Nucleus accumbens (tissue), 56 donors: Measurements from ENCODE around the gene BUD23.
"Not testable (repeated sequence)": the region's sequence is repeated elsewhere in the genome, so short reads cannot be mapped to it uniquely, and the experiment has no call there.

Experiments used
- DNase-seq, 56 donors: peaks; one replicate each; lab custom pipeline; 2025; lab: John Stamatoyannopoulos, UW

Gene BUD23

DNA sequence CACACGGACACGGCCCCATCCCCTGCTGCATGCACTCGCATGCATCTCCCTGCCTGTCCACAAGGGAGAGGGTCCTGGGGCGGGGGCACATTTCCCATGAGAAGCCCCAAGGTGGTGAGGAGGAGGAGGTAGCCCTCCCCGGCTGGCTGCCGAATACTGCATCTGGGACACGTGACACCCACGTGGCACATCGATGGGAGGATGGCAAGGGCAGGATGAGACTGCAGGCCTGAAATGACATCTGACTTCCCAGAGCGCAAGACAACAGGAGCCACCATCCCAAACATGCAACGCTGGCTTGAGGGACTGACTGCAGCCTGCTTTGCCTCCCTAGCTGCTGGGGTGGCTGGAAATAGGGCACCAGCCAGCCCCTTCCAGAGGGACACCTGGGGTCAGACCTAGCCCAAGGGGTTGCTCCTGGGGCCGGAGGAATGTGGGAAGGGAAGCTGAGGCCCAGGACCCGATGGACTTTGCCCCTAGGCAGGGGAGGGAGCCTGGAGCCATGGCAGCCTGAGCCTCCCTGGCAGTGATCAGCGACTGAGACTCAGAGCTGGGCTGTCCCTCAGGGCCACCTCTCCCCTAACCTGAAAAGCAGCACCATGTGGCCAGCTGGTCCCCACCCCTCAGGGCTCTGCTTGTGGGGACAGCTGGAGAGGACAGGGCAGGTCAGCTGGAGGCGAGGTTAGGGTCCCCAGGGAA is 16.1 kb downstream of the BUD23 start:
- DNase-seq, result peak in 8 of 56 donors; percentile 14 to 42 (median 22)

DNA sequence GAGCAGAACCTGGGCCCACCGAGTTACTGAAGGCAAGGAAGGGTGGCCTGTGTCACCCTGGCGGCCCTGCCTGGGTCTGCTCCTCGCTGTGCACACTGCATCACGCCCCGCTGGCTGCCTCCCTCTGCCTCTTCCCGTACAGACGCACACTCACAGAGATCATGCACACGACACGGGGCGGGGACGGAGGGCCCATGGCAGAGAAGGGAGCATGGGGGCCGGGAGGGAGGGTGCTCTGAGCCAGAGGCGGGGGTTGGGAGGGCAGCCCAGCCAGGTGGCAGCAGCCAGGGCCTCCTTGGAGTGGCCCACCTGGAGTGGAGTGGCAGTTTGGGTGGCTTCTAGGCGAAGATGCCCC is 16.6 kb downstream of the BUD23 start:
- no peak for DNase-seq

DNA sequence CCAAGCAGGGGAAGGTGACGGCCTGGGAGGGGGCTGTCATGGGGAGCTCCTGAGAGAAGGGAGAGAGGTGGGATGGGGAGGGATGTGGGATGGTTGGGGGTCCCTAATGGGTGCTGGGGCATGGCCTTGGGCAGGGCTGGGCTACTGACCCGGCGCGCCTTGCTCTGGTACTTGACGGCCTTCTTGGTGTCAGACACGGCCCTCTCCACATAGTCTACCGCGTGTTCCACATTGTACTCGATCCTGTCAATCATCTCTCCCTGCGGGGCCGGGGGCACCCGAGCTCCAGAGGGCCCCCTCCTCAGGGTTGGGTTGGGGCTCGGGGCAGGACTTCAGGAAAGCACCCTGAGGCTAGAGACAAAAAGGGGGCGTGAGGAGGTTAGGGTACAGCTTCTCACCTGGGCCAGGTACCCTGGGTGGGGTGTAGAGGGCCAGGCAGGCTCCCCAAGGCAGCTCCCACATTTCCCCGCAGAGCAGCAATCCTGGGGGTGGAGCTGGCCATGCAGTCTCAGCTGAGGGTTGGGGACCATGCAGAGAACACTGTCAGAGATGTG is 17.3 kb downstream of the BUD23 start:
- DNase-seq, result no peak

DNA sequence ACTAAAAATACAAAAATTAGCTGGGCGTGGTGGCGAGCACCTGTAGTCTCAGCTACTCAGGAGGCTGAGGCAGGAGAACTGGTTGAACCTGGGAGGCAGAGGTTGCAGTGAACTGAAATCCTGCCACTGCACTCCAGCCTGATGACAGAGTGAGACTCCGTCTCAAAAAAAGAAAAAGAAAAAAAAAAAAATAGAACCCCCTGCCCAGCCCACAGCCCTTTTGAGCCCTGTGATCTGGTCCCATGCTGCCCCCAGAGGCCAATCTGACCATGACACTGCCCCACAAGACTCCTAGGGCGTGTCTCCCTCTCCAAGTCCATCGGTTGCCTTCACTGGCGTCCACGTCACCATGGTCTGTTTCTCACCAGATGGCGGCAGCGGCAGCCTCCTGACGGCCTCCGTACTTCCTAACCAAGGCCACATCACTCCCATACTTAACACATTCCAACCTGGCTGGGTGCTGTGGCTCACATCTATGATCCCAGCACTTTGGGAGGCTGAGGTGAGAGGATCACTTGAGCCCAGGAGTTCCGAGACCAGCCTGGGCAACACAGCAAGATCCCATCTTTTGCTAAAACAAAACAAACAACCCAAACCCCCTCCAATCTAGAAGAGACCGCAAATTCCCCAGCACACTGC is 18.1 kb downstream of the BUD23 start:
- peak in 1 of 56 donors; percentile 22 for DNase-seq

DNA sequence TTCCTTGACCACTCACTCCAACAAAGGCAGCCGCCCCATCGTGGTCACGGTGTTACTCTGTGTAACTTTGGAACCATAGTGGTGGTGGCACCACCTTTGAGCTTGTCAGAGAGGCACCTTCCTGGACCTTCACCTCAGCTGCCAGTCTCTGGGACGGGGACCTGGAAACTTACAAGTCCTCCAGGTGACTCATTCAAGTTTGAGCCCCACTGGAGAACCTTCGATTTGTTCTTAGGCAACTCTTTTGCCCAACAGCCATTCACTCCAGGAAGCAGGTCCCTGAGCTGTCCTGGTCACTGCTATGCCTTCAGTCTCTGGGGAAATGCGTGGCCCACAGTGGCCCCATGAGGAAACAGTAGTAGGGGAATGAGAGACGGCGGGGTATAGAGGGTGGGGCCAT is 18.8 kb downstream of the BUD23 start:
- no peak for DNase-seq

DNA sequence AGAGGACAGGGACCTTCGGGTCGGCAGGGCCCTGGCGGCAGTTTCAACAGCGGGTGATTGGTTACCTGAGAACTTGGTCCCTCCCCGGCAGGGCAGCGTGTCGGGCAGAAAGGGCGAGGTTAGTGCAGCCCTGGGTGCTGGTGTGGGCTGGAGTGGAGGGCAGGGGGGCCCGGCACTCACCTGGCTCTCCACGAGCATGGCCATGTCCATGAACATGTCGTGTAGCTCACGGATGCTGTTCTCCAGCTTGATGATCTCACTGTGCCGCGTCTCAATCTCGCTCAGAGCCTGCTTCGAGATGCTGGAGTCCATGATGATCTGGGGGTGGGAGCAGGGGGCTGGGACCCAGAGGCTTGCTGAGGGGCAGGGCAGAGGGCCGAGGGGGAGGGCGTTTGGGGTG is 19.3 kb downstream of the BUD23 start:
- DNase-seq, result no peak

DNA sequence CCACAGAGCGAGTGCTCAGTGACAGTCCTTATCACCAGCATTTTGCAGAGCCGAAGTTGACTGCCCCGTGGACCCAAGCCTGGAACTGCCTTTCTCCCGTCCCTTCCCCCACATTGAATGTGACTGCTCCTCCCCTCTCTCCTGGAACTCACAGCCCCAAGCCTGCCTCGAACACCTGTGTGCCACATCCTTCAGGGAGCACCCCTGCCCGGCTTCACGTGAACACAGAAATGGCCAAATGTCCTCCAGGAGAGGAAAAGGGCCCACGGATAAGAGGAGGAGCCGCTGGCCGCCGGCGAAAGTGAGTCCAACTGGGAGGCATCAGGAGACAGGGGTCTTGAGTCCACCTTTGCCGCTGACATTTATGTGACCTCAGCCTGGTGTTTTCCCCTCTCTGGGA is 19.8 kb downstream of the BUD23 start:
- no peak for DNase-seq

DNA sequence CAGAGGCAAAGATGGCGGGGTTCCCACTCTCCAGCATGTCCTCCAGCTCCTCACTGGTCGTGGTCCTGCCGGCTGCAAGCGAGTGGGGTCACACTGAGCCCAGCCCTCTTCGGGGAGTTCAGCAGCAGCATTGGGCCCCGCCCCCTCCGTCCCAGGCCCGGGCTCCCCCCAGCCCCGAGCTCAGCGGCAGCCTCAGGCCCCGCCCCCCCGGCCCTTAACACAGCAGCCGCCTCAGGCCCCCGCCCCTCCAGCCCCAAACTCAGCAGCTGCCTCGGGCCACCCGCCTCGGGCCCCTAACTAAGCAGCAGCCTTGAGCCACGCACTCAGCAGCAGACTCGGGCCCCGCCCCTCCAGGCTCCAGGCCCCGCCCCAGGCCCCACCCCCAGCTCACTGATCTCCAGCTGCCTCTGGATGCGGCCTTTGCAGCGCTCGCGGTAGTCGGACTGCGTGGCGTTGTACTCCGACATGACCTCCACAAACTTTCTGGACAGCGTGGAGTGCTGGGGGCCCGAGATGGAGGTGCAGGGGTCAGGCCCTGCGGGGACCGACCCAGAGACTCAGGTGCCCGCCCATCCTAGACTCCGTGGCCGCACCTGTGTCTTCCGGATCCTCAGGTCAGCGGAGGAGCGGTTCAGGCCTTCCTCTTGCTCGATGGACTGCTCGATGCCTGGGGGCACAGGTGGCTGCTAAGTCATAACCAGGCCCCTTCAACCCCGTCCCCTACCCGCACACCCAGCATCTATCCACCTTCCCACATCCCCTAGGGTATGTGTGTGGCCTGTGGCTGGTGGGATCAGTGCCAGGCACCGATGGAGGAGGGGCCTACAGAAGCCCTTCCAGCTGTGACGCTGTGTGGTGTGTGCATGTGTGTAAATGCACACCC is 20.6 kb downstream of the BUD23 start:
- DNase-seq, result peak in 14 of 56 donors; percentile 3 to 59 (median 22)

DNA sequence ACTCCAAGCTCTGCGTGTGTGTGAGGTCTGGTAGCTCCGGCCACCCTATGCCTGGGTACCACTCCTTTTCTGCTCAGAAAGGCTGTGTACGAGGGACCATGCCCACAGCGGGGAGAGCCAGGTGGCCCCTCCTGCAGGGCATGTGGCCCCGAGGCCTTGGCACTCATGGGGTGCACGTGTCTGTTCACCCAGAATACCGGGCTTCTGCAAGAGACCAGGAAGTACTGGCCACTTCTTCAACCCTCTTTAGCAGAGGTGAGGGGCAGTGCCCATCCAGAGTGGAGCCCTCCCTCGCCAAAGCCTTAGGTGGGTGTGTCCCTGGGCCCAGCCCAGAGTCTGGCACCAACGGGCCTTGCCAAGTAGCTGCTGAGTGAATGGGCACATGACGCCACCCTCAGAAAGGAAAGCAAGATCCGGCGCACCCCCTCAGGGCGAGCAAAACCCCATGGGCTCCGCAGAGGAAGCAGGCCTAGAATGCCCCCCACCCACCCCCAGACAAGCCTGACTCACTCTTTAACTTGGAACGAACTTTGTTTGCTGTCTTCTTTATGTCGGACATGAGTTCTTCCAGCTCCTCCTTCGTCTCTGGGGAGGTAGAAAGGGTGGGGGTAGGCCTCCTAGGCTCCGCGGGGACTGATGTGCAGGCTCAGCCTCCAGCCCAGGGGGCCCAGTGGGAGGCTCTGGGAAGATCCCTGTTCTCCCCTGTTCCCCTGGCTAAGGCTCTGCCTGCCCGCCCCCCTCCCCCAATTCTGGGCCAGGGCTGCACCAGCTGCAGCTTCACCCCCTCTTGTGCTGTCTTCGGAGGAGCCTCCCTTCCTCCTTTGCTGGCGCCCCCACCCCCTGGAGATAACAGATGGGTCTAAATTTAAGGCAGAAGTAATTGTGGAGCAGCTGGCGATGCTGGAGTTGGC is 21.5 kb downstream of the BUD23 start:
- DNase-seq, result peak in 1 of 56 donors; percentile 24

DNA sequence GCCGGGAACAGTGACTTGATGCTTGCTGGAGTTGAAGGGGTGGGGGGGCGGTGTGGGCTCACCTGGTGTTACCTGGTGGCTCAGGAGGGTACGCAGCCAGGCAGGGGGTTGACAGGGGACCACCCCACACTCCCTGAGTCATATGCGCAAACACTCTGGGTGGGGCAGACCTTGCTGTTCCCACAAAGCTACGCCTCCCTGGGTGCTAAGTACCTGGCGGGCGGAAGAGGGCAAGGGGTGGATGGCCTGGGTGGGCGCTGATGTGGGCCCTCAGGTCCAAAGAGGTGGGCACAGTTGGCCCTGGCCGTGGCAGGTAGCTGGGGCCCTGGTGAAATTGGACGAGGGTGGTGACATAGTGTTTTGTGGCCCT is 22.1 kb downstream of the BUD23 start:
- no peak for DNase-seq

DNA sequence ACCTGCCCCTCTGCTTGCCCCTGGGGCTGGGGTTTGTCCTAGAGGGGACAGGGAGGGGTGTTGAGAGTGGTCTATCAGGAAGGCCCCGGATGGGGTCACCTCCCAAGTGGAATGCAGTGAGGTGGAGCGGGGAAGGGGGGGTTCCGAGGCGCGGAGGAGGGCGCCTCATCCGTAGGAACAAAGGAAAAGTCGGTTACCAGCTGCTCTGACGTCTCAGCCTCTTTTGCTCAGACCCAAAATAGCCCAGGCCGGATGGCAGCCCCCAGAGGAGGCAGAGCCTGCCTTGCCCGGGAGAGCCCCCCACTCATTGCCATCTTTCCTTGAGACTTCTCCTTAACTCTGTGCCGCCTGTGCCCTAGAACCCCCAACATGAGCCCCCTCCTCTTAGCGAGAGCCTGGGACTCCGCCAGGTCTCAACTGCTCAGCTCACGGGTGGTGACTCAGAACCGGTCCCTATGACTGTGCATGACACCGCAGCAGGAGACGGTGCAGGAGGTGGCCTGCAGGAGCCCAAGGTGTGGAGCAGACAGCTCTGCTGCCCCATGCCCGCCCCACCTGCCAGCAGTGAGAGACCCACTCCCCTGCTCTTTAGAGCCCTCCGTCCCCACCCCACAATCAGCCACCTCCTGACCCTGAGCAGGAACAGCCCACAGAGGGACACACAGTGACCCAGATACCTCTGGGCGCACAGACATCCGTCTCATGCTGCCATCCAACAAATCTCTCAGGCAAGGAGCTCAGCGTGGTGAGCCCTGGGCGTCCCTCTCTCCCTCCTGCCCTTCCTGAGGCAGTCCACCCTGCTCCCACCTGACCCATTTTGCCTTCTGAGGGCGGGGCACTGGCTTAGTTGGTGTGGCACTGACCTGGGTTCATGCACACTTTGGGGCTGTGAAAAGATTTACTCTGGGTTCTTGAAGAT is 23.0 kb downstream of the BUD23 start:
- no peak for DNase-seq

DNA sequence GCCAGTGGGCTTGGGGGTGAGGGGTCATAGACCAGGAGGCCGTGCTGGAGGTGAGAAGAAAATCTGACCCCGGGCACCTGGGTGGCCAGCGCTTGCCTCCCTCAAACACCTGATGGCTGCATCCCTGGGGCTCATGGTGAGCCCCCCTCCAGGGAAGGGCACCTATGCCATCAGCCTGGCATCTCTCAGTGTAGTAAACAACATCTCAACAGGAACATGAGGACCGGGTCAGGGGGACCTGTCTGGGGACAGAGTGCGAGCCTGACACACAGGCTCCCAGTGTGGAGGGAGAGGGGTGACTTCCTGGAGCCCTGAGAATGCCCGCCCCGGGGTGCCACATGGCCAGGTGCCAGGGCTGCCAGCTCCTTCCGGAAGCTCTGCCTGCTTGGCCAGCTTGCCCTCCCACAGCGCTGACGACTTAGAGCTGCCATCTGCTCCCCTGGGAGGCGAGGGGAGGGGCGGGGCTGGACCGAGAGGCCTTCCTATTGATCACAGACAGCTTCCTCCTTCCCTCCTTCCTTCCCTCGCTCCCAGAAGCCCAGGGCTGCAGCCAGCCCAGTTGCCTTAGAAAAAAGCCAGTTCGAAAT is 23.7 kb downstream of the BUD23 start:
- DNase-seq, result peak in 15 of 56 donors; percentile 5 to 59 (median 32)

DNA sequence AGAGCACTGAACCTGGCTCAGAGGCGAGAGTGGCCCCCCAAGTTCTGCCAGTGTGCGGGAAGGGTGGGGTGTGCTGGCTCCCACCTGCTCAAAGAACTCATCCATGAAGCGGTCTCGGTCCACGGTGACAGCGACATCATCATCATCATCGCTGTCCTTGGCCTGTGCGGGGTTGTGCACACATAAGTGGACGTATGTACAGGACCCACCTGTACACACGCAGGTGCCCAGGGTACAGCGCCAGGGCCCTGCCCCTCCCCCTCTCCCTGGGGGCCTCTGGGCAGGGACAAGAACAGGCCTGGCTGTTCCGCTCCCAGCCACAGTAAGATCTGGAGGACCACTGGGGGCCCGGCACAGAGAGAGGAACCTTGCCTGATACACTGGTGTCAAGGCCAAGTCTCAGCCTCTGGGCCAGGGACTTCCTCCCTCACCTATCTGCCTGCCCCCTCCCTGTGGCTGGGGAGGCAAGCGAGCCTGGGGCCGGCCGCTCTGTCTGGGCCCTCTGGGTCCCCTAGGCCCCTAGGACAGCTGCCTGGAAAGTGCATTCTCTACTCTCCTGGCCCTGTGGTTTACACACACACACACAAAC is 25.7 kb downstream of the BUD23 start:
- no peak for DNase-seq

DNA sequence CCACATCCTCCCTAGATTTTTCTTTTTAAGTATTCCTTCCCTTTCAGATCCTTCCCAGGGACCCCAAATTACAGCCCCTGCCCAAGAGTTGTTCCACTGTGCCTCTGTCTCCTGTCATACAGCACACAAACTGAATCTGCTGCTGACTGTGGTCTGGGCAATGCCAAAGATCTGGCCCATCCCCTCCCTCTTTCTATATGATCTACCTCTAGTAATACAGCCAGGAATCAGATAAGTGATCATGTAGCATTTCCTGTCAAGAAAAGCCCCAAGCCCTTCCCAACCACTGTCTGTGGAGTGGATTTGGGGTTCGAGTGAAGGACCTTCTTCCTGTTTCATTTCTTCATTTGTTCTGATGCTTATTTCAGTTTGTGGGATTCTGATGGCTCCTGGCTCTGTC is 29.4 kb downstream of the BUD23 start:
- DNase-seq, result no peak

DNA sequence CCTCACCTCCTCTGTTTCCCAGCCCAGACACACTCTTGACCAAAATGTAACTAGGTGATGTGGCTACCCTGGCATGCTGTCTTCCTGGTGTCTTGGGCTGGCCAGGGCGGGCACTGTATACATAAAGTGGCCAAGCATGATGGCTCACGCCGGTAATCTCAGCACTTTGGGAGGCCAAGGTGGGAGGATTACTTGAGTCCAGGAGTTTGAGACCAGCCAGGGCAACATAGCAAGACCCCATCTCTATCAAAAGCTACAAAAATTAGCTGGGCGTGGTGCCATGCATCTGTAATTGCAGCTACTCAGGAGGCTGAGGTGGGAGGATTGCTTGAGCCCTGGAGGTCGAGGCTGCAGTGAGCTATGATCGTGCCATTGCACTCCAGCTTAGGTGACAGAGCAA is 29.9 kb downstream of the BUD23 start:
- not testable (repeated sequence) for DNase-seq

DNA sequence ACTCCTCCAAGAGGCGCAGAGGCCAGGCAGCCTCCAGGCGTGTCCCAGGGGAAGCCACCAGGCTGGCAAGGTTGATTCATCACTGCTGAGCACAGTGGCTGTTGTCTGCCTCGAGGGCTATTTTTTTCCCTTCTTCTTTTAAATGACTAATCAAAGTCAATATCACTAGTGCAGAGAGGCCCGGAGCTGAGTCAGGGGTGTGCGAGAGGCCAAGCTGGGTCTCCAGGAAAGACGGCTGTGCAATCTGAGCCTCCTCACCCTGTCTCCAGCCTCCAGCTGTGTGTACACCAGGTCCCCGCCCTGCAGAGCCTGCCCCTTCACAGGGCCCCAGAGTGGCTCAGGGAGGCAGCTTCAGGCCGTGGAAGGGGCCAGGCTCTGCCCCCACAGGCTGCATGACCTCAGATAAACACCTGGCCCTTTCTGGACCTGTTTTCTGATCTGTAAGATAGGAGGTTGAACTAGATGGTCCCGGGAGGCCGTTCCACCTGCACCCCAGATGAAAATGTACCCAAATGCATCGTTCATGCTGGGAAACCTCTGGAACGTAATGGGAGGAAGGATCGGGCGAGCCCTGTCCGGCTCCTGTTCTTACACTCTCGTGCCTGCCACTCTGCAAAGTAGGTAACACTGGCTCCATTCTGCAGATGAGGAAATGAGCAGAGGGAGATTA is 32.4 kb downstream of the BUD23 start:
- no peak for DNase-seq

DNA sequence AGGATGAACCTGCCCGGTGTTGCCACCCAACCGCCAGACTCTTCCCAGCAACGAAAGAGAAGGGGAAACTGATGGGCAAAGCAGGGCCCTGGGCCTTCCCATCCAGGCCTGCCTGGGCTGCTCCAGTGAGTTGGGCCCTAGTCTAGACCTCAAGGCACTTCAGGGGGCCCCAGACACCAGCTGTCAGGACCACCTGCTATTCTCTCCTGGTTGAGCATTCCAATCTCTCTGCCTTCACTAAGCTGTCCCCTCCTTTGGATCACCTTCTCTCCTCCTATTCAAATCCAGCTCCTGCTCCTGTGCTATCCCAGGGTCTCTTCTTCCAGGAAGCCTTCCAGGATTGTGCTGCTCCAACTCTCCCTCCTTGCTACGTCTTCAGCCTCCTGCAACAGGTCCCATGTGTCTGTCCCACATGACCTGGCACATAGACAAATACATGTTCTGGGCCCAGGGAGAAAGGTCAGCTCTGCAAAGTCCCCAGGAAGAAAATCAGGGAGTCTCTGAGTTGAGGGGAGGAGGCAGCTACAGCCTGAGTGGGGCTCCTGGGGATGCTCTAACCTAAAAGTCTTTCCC is 33.0 kb downstream of the BUD23 start:
- DNase-seq, result no peak
